ENCODE results near the gene TMEM9B.

DNA sequence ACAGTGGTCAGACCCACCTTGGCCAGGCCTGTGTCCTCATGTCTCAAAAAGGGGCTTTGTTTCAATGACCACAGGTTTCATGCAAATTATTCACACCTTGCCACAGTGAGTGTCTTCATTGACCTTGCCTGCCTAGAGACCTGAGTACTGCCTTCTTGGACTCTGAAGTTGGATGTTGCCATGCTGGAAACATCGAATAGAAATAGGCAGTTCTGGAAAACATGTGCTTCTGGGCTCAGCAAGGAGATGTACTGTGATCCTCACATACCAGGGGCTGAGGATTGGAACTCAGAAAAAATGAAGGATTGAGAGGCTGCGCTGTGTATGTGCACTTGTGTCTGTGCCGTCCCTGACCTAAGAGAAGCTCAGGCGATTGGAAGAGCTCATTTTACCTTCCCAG is 49.1 kb upstream of the TMEM9B start:
- TF ChIP-seq, protein P1, sequence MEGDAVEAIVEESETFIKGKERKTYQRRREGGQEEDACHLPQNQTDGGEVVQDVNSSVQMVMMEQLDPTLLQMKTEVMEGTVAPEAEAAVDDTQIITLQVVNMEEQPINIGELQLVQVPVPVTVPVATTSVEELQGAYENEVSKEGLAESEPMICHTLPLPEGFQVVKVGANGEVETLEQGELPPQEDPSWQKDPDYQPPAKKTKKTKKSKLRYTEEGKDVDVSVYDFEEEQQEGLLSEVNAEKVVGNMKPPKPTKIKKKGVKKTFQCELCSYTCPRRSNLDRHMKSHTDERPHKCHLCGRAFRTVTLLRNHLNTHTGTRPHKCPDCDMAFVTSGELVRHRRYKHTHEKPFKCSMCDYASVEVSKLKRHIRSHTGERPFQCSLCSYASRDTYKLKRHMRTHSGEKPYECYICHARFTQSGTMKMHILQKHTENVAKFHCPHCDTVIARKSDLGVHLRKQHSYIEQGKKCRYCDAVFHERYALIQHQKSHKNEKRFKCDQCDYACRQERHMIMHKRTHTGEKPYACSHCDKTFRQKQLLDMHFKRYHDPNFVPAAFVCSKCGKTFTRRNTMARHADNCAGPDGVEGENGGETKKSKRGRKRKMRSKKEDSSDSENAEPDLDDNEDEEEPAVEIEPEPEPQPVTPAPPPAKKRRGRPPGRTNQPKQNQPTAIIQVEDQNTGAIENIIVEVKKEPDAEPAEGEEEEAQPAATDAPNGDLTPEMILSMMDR (conservative IDR thresholded peaks at IDR 0.05; ENCODE audit: low read length): no peak
- TF ChIP-seq EZH2phosphoT487 (IDR thresholded peaks at IDR 0.05; ENCODE audit: borderline replicate concordance): no peak
